ENCODE results near the gene BTK.

BTK gene

DNA sequence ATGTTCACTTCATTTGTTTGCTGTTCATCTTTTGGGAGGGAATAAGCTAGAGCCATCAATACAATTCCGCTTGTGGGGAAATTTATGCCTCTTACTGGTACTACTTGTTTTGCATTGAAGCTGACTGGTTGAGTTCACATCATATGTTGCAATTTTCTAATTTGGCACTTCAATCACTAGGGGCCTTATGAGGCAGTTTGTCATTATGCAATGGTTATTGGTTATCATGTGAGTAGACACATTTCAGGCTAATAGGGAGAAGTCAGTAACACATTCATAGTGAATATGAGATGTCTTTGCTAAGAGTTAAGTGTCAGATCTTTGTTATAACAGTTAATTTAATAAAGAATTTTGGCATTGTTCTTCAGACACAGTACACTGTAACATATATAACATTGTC, 9.8 kb upstream of the BTK start:
- TF ChIP-seq, protein P1, sequence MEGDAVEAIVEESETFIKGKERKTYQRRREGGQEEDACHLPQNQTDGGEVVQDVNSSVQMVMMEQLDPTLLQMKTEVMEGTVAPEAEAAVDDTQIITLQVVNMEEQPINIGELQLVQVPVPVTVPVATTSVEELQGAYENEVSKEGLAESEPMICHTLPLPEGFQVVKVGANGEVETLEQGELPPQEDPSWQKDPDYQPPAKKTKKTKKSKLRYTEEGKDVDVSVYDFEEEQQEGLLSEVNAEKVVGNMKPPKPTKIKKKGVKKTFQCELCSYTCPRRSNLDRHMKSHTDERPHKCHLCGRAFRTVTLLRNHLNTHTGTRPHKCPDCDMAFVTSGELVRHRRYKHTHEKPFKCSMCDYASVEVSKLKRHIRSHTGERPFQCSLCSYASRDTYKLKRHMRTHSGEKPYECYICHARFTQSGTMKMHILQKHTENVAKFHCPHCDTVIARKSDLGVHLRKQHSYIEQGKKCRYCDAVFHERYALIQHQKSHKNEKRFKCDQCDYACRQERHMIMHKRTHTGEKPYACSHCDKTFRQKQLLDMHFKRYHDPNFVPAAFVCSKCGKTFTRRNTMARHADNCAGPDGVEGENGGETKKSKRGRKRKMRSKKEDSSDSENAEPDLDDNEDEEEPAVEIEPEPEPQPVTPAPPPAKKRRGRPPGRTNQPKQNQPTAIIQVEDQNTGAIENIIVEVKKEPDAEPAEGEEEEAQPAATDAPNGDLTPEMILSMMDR (IDR thresholded peaks at IDR 0.05; ENCODE audit: low read depth, low read length, missing control alignments) = no peak
- in situ Hi-C loops (cut with HindIII; ENCODE audit: low sequenced_read_pairs) = no loop called here
- no peak for DNase-seq (ENCODE audit: low read depth)
- H3K4me3 ChIP-seq (ENCODE audit: low read depth, low read length) = no peak overlapping the region

DNA sequence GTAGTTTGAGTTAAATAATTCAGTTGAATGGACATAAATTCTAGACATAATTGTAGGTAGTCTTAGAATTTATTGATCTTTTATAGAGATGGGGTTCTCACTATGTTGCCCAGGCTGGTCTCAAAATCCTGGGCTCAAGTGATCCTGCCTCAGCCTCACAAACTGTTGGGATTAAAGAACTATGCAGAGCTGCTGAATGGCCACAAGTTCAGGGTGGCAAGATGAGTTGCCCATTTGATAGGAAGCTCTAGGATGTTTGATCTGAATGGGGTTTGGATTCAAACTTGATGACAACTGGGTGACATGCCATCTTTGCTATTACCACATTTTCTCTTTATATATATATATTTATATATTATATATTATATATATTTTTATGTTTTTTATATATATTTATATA, 8.4 kb upstream of the BTK start:
- in situ Hi-C loops (cut with HindIII; ENCODE audit: low sequenced_read_pairs) = no loop called here
- H3K4me3 ChIP-seq (ENCODE audit: low read depth, low read length) = no peak overlapping the region
- DNase-seq (ENCODE audit: low read depth) = no peak
- TF ChIP-seq, protein P1 (IDR thresholded peaks at IDR 0.05; ENCODE audit: low read depth, low read length, missing control alignments) = no peak

DNA sequence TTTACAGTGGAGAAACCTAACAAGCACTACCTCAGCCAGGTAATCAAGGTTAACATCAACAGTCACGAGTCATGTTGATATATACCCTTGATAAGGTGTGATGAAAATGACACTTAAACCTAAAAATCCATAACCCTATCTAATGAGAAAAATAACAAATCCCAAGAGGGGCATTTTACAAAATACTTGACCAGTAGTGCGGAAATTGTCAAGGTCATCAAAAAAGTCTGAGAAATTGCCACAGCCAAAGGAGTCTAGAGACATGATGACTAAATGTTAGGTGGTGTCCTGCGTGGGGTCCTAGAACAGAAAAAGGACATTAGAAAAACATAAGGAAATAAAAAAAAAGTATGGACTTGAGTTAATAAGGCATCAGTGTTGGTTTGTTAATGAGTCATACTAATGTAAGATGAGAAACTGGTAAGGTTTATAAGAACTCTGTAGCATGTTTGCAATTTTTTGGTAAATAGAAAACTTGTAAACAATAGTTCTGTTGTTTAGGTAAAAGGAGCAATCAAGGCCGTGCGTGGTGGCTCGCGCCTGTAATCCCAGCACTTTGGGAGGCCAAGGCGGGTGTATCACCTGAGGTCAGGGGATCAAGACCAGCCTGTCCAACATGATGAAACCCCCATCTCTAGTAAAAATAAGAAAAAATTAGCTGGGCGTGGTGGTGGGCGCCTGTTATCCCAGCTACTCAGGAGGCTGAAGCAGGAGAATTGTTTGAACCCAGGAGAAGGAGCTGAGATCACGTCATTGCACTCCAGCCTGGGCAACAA, 7.7 kb upstream of the BTK start:
- in situ Hi-C loops (cut with HindIII; ENCODE audit: low sequenced_read_pairs) = no loop called here
- no peak for DNase-seq (ENCODE audit: low read depth)
- H3K4me3 ChIP-seq (ENCODE audit: low read depth, low read length) = no peak overlapping the region
- TF ChIP-seq, protein P1 (IDR thresholded peaks at IDR 0.05; ENCODE audit: low read depth, low read length, missing control alignments) = no peak

DNA sequence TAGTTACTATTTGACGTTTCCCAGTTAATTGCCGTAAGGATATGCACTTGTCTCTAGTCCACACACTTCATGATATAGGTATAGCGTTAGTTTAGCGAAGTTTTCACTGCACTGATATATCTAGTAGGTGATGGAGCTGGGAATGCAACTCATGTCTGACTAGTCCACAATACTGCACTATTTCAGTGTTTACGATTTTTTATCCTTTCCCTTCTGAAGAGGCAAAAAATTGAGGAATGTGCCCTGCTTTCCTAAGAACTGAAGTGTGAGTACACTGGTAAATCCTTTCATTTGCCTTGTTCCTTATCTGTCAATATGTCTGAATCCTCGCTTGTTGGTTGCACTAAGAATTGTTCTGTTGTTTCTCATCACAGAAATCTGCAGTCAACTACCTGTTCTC, 5.8 kb upstream of the BTK start:
- no peak for DNase-seq (ENCODE audit: low read depth)
- H3K4me3 ChIP-seq (ENCODE audit: low read depth, low read length) = peak overlapping the region; percentile 59
- TF ChIP-seq, protein P1 (IDR thresholded peaks at IDR 0.05; ENCODE audit: low read depth, low read length, missing control alignments) = no peak
- in situ Hi-C loops (cut with HindIII; ENCODE audit: low sequenced_read_pairs) = no loop called here

DNA sequence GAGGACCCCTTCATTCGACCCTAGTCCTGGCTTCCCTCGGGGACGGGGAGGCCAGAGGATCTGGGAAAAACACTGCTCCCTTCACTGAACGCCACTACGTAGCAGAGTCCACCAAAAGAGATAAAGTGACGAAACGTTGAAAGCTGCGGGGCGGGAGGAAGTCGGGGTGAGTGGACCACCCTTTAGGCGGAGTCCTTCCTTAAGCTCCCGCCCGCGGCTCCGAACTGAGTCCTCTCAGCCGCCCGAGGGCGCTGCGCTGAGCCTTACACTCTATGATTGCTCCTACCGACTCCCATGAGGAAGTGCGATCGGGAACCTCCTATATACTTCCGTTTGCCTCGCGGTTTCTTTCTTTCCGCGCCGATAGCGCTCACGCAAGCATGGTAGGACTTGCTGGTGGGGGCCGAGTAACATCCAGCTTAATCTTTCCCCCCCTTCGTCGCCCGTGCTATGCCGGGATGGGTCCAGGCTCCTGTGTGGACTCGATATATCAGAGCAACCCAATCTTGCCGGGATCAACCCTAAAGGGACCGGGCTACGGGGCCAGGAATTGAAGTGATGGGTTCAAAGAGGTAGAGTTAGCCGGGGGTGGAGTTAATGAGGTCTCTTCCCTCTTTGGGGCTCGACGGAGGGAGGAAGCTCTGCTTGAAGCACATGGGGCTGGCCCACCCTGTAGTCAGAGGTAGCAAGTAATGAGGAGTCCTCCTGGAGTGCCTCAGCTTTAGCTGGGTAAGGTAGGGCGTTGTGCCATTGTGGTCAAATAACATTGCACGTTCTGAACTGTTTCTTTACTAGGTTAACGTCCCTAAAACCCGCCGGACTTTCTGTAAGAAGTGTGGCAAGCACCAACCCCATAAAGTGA, 4.9 kb upstream of the BTK start, which contains the start of gene RPL36A:
TSS of gene RPL36A (plus strand) at position 348 of the 862 bp plus-strand sequence. CDS start at position 381, 33 bp downstream.
- in situ Hi-C loops (cut with HindIII; ENCODE audit: low sequenced_read_pairs) = no loop called here
- H3K4me3 ChIP-seq (ENCODE audit: low read depth, low read length) = peak within 1 kb of the TSS; percentile 59
- peak; percentile 76 for DNase-seq (ENCODE audit: low read depth)
- TF ChIP-seq, protein P1 (IDR thresholded peaks at IDR 0.05; ENCODE audit: low read depth, low read length, missing control alignments) = peak; percentile 73

DNA sequence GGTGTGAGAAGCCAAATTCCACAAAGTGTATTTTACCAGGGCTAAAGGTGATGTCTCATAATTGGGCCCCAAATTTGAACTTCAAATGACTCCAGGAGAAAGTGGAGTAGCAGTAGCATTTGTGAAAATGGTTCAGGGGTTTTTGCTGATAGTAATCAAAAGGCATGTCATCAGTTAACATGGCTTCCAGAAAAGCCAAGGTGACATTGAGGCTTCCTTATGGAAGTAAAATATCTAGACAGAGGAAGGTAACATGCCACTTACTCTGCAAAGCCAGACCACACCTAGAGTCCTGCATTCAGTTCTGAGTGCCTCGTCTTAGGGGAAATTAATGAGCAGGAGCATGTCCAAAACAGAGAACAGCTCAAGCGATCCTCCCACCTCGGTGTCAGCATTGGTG, 2.6 kb upstream of the BTK start:
- no peak for DNase-seq (ENCODE audit: low read depth)
- no peak overlapping the region for H3K4me3 ChIP-seq (ENCODE audit: low read depth, low read length)
- in situ Hi-C loops (cut with HindIII; ENCODE audit: low sequenced_read_pairs) = no loop called here
- TF ChIP-seq, protein P1 (IDR thresholded peaks at IDR 0.05; ENCODE audit: low read depth, low read length, missing control alignments) = no peak

Measured in astrocyte of the cerebellum (primary cell).